HFF-Myc (cell line): ENCODE results near the gene TMEM250.

ENCODE experiments used
- DNase-seq: peaks from one replicate; pipeline ENCODE4 v3.0.0-alpha.2; 2011; ENCODE audit warnings: low read depth; ENCODE audit errors: extremely low read depth
- H3K4me3 ChIP-seq: replicated peaks from 2 replicates; pipeline ENCODE4 v1.5.1; 2011; ENCODE audit warnings: low read depth, mild to moderate bottlenecking, control low read depth, low read length
- CTCF ChIP-seq: IDR thresholded peaks from 2 replicates; pipeline ENCODE4 v1.5.1; 2012; ENCODE audit warnings: mild to moderate bottlenecking, low read depth, low read length, control low read depth; ENCODE audit errors: missing control alignments

TMEM250 gene

GRCh38 chr9:136136127-136136925 lies 17.7 kb upstream of the TMEM250 start:
- no peak for DNase-seq
- no peak overlapping the region for H3K4me3 ChIP-seq
- no peak for TF ChIP-seq CTCF

DNA sequence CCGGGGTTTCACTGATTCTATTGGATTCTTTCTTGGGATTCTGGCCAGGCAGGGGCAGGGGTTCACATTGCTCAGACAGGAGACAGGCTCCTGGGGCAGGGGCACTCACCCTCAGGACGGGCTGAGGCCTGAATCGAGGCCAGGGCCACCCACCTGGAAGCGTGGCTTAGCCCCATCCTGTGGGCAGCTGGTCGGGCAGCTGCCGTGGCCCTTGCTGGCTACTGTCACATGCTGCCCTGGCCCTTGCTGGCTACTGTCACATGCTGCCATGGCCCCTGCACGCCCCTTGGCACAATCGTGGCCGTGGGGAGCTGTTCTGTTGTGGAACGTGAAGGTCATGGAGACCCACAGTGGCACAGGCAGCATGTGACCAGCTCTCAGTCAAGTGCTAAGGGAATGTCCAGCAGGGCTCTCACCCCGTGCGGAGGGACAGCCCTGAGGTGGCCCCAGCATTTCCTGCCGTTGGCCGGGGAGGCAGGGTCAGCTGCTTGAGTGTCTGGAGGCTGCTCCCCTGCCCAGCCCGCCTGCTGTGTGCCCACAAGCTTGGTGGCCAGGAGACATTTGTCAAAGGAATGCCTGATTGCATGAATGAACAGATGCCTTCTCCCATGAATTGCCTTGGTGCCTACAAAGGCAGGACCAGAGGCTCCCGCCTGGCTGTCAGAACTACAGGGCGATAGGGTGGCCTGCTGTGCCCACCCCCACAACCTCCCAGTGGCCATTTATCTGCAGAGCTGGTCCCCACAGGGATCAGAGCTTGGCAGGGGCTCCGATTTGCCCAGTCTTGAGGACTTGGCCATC lies 16.9 kb upstream of the TMEM250 start:
- no peak for TF ChIP-seq CTCF
- no peak for DNase-seq
- no peak overlapping the region for H3K4me3 ChIP-seq

DNA sequence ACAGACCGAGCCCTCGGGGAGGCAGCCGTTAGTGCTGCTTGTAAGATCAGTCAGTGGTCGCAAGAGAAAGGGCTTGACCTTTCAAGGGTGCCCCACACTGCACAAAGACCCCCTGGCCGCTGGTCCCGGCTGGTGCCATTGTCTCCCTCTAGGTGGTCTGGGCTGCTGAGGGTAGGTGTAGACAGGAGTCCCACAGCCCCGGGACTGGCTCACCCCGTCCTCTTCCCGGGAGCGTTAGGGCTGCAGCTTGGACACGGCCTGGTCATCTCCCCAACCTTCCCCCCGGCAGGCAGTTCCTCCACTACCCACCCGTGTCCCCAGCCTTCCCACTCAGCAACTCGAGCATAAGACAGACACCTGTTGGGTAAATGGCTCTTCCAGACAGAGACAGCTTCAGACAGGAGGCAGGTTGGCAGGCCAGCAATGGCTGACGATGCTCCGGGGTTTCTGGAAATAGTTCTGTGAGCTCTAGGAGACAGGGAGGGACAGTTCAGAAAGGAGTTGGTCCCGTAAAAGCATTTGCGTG lies 15.3 kb upstream of the TMEM250 start:
- no peak for TF ChIP-seq CTCF
- no peak overlapping the region for H3K4me3 ChIP-seq
- no peak for DNase-seq

- peak overlapping the region; percentile 17; the same call in 1 of the 2 replicates for H3K4me3 ChIP-seq
- TF ChIP-seq CTCF, result peak; percentile 31
- DNase-seq, result no peak
Measured at GRCh38 chr9:136133191-136133958, 14.7 kb upstream of the TMEM250 start.

- TF ChIP-seq CTCF, result no peak
- DNase-seq, result no peak
- H3K4me3 ChIP-seq, result no peak overlapping the region
Measured at GRCh38 chr9:136132512-136133050, 13.9 kb upstream of the TMEM250 start.

GRCh38 chr9:136131629-136132511 lies 13.2 kb upstream of the TMEM250 start:
- no peak for DNase-seq
- no peak for TF ChIP-seq CTCF
- no peak overlapping the region for H3K4me3 ChIP-seq
